ENCODE measurements around the gene SCN2A. TPM values are rescaled to one million over a fixed set of nuclear protein-coding genes. Genes with fewer than 3 reads are reported as not detected.

Gene SCN2A
- total RNA-seq, 1 experiment from 2014 or later, result 0.24 TPM

- Histone ChIP-seq H3K4me1 (ENCODE audit: insufficient read depth, low read length) (no peaks in the 10 kb centered on the region), H3K27me3 (ENCODE audit: insufficient read depth, low read length) (no peaks in the 10 kb centered on the region), H3K56ac (ENCODE audit: insufficient read length, low read depth, low read length) (no peak overlapping the region), H3K4ac (ENCODE audit: low read depth, low read length) (no peak overlapping the region), H2BK12ac (ENCODE audit: insufficient read length, low read depth, low read length) (no peak overlapping the region), H2AK5ac (ENCODE audit: insufficient read length, low read length) (no peak overlapping the region), H4K8ac (replicated peaks; ENCODE audit: insufficient read length, low read depth, low read length) (no peak overlapping the region), H3K18ac (ENCODE audit: insufficient read length, low read depth, low read length) (no peak overlapping the region), H4K20me1 (ENCODE audit: control insufficient read depth, insufficient read depth, insufficient read length) (no peaks in the 10 kb centered on the region), H3K14ac (ENCODE audit: insufficient read depth, low read length) (no peak overlapping the region), H3K4me2 (ENCODE audit: insufficient read depth, insufficient read length, low read length) (no peak overlapping the region), H3K23me2 (ENCODE audit: insufficient read length, low read depth, low read length, poor library complexity, severe bottlenecking) (no peaks in the 10 kb centered on the region), H3K79me2 (ENCODE audit: insufficient read depth, low read length) (no peaks in the 10 kb centered on the region), H3K23ac (ENCODE audit: insufficient read length, low read depth, low read length) (no peak overlapping the region), H4K5ac (ENCODE audit: insufficient read length, low read depth, low read length) (no peak overlapping the region), H2BK120ac (ENCODE audit: low read depth, low read length, poor library complexity, severe bottlenecking) (no peak overlapping the region), H3K9me3 (ENCODE audit: control insufficient read depth, low read depth, low read length) (no peaks in the 10 kb centered on the region), H3K9ac (ENCODE audit: extremely low read depth, insufficient read length, low read length) (no peak overlapping the region), H3K79me1 (ENCODE audit: insufficient read depth, low read depth, low read length, poor library complexity, severe bottlenecking) (no peaks in the 10 kb centered on the region), H2AFZ (ENCODE audit: low read length) (no peak overlapping the region), H2BK15ac (ENCODE audit: low read depth, low read length) (no peak overlapping the region), H2BK20ac (ENCODE audit: low read depth, low read length, poor library complexity, severe bottlenecking) (no peak overlapping the region), H4K91ac (ENCODE audit: insufficient read length, low read depth, low read length) (no peak overlapping the region), H3T11ph (ENCODE audit: low read length) (no peak overlapping the region), H3K27ac (ENCODE audit: insufficient read length, low read depth, low read length) (no peak overlapping the region), H2BK5ac (ENCODE audit: insufficient read length, low read length) (no peak overlapping the region)
- Mint-ChIP-seq H3K4me1 (peaks cover 3 to 4% of the 10 kb centered on the region in 2 experiments; a peak in 1 of 4 replicates), H3K36me3 (ENCODE audit: insufficient read depth in 1 of 3, low read depth in 3 of 3) (no peaks in the 10 kb centered on the region), H3K9me3 (no peaks in the 10 kb centered on the region), H3K27ac (no peak overlapping the region), H3K27me3 (ENCODE audit: low read depth) (no peaks in the 10 kb centered on the region), H3K4me3 (no peak overlapping the region)
- DNase-seq, result no peak
- no peak for TF ChIP-seq CTCF (conservative IDR thresholded peaks at IDR 0.05)
- no CpG with 5 or more reads among the region's 4 CpGs for WGBS (ENCODE audit: extremely low coverage, insufficient read length, low lambda C conversion rate)
Measured at GRCh38 chr2:165313509-165313908, 74.3 kb downstream of the SCN2A start.

All from H9 (cell line).